ENCODE measurements around the gene OTOG.

The OTOG gene, protein sequence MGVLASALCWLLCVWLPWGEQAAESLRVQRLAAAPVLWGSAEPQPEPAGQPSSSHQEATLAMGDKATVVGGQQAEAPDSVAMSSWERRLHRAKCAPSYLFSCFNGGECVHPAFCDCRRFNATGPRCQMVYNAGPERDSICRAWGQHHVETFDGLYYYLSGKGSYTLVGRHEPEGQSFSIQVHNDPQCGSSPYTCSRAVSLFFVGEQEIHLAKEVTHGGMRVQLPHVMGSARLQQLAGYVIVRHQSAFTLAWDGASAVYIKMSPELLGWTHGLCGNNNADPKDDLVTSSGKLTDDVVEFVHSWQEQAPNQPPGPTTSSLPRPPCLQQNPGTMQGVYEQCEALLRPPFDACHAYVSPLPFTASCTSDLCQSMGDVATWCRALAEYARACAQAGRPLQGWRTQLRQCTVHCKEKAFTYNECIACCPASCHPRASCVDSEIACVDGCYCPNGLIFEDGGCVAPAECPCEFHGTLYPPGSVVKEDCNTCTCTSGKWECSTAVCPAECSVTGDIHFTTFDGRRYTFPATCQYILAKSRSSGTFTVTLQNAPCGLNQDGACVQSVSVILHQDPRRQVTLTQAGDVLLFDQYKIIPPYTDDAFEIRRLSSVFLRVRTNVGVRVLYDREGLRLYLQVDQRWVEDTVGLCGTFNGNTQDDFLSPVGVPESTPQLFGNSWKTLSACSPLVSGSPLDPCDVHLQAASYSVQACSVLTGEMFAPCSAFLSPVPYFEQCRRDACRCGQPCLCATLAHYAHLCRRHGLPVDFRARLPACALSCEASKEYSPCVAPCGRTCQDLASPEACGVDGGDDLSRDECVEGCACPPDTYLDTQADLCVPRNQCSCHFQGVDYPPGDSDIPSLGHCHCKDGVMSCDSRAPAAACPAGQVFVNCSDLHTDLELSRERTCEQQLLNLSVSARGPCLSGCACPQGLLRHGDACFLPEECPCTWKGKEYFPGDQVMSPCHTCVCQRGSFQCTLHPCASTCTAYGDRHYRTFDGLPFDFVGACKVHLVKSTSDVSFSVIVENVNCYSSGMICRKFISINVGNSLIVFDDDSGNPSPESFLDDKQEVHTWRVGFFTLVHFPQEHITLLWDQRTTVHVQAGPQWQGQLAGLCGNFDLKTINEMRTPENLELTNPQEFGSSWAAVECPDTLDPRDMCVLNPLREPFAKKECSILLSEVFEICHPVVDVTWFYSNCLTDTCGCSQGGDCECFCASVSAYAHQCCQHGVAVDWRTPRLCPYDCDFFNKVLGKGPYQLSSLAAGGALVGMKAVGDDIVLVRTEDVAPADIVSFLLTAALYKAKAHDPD (N-terminal part only)

DNA sequence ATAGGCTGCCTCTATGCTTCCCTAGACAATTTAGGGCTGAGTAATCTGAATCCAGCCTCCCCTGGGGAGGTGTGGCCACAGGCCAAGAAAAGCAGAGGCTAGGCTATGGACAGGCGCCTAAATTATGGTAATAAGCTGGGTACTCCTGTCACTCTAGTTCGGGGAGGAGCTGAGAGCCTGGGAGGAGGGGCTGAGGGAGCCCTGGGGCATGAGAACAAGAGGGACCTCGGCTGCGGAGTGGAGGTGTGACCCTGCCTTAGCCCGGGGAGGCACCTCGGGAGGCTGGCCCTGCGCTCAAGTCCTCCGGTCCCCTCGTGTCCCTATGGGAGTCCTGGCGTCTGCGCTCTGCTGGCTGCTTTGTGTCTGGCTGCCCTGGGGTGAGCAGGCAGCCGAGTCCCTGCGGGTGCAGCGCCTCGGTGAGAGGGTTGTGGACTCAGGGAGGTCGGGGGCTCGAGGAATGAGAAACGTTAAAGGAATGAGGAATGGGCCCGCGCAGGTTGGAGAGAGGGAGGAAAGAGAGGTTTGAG, at the start of gene OTOG:
Gene OTOG, plus strand, starts transcription at position 209 of the 527 bp plus-strand sequence. Its CDS starts 114 bp downstream, at position 323.
- DNase-seq, result no peak

DNA sequence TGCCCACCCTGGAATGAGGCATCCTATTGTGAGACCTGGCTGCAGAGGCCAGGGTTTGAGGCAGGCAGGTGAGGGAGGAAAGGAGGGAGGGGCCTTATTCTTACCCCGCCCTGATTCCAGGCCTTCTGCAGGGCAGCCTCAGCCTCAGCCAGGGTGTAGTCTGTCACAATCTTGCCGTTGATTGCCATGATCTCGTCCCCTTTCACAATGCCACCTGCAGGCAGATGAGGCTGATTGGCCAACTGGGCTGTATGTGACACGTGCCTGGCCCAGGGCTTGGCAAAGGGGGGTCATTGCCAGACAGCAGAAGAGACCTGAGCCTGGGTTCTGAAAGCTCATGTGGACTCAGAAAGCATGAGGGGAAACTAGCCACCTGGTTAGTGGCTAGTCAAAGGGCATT, 49.0 kb upstream of the OTOG start:
- DNase-seq, result no peak

DNA sequence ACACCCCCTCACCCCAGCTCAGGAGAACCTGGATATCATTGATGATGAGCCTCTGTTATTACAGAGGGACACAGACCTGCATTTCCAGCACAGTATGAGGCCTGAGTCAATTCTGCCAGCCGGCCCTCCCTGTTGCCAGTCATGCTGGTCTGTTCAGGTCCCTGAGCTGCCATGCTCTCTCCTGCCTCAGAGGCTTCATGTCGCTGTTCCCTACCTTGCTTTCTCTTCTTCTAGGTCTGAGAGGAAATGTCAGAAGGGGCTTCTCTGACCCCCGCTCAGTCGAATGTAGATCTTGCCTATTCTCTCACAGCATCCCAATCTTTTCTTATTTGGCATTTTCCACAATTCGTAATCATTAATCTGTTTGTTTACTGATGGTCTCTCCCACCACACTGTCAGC, 48.6 kb upstream of the OTOG start:
- no peak for DNase-seq

DNA sequence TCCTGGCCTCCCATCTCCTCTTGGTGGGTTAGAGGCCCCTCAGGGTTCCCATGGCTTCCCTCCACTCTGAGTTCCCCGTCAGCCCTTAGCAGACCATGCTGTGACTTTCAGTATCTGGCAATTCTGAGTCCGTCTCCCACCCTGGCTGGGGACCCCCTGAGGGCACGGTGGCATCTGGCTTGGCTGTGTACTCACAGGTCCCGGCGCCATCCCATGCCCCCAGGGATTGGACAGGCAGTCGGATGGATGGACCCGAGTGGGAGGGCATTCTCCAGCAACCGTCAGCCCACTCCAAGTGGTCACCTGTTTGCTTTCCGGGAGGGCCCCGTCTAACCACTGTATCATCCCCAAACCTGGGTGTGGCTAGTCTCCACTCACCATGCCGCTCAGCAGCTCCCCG, 46.4 kb upstream of the OTOG start:
- DNase-seq, result no peak

DNA sequence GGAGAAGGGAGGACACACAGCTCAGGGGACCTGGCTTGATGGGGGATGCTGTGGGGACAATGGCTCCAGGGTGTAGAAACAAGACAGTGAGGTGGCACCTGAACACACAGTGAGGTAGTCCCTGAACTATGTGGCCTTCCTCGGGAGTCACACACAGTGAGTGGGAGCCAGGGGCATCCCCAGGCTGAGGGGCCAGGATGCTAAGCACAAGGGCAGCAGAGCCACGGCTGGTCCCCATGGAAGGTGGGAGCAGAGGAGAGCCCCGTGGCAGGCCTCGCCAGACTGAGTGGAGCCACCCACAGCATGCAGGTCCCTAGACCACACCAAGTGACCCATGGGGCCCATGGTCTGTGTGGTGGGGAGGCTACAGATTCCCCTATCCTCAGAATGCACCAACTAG, 44.4 kb upstream of the OTOG start:
- no peak for DNase-seq

DNA sequence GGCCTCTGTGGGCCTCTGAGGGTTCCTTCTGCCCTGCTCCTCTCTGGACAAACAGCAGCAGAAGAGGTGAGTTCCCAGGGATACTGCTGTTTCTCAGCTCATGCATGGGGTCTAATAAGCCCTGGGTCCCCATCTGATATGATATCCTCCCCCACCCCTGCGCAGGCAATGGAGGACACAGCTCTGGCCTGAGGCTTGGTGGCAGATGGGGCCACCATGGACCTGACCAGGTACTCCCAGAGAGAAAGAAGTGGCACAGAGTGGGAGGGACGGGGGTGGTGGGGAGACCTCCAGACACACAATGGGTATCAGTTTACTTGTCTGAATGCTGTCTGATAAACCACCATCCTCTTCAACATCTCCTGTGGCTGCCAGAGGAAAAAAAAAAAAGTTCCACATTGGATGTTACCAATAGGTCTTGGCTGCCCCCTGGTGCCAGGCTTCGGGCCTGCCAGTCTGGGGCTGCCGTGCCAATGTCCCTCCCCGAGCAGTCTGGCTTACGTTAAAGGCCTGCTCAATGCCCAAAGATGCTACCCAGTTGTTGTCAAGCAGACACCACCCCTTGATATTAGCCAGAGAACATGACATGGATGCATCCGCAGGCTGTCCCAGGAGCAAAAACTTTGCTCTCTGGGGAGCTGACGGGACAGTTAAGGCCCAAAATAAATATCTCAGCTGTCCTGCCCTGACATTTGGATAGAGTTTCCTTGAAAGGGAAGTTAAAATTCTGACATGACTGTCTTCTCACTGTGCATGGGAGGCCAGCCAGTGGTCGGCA, 42.5 kb upstream of the OTOG start:
- DNase-seq, result peak; percentile 82

DNA sequence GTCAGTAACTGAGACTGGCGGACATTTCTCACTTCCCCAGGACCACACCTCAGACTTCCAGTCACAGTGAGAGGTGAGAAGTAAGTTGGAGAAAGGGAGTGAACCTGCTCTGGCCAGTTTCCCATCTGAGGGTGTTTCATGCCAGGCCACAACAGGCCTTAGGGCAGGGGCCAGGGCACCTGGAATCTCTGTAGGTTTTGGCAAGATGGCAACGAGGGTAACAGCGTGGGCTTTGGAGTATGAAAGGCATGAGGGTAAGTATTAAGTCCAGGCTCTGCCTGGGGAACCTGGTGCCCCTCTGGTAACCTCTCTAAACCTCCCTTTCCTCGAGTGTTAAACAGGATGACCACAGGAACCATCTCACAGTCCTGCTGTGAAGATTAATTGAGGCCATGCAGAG, 41.9 kb upstream of the OTOG start:
- DNase-seq, result no peak

DNA sequence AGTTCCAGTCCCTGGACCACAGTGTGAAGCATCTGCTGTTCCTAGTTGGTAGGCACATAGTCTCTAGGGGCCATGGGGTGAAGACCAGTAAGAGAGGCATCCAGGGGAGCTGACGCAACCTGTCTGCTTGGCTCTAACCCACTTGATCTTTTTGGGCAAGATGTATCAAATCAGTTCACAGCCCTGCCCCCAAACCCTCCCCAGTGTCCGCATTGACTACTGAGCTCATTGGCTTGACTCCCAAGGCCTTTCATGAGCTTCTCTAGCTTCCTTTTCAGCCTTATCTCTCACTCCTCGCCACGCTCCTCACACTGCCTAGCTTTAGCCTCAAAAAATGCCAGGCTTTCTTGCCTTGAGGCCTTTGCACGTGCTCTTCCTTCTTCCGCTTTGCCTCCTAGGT, 40.7 kb upstream of the OTOG start:
- no peak for DNase-seq

DNA sequence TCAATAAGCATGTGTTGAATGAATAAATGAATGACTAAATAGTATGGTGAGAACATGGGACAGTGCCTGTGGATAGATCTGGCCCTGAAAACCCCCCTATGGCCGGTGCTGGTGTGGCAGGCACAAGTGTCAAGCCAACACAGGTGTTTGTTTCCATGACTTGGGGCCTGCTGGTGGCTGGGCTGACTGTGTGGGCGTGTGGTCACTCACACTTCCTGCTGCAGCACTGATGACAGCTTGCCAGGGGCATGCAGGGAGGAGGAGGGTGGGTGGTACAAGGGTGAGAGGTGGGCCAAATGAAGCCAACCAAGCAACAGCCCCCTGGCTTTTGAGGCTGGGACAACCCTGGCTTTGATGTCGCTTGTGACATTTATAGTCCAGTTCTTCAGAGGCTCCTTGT, 40.1 kb upstream of the OTOG start:
- DNase-seq, result no peak

DNA sequence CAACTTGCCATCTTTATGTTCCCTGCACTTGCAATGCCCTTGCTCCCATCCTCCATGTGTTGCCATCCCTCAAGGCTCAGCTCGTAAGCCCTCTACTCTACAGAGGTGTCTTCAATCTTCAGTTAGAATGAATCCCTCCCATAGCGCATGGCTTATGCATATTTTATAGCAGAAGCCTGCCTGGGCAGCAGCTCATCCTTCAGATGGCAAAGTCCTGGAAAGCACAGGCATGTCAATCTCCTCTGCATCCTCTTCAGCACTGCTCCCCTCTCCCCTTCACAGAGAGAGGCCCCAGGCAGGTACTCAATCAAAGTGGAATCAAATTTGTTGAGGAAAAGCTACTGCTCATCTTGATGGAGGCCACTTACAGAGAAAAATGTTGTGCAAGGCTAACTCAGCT, 39.3 kb upstream of the OTOG start:
- no peak for DNase-seq

DNA sequence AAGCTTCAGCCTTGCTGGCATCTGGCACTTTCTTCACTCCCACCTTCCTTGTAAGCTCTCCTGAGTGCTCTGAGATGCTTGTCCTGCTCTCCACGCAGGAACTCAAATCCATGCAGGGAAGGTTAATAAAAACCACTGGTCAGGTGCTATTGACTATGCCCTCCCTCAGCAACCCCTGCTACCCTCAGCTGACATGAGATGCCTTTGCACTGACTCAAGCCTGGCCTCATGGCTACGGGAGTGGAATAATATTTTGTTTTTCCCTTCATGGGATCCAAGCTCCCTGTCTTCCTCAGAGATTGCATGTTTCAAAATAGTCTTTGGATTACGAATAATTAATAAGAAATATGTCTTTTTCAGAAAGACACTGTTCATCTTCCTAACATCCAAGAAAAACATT, 38.8 kb upstream of the OTOG start:
- no peak for DNase-seq

DNA sequence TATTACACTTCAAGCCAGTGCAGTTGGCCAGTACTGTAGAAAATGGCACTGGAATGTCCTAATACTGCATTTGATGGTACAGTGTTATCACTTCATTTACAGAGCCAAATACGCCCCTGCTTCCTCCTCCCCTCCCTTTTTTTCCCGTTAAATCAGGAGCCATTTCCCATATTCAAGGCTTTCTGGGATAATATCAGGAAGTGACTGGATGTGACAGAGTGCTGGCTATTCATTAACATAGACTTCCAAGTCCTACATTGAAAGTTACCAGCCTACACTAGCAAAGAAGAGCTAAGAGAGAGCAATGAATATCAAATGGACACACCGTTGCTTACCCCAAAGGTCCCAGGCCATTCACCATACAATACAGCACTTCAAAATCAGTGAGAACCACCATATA, 38.3 kb upstream of the OTOG start:
- no peak for DNase-seq

DNA sequence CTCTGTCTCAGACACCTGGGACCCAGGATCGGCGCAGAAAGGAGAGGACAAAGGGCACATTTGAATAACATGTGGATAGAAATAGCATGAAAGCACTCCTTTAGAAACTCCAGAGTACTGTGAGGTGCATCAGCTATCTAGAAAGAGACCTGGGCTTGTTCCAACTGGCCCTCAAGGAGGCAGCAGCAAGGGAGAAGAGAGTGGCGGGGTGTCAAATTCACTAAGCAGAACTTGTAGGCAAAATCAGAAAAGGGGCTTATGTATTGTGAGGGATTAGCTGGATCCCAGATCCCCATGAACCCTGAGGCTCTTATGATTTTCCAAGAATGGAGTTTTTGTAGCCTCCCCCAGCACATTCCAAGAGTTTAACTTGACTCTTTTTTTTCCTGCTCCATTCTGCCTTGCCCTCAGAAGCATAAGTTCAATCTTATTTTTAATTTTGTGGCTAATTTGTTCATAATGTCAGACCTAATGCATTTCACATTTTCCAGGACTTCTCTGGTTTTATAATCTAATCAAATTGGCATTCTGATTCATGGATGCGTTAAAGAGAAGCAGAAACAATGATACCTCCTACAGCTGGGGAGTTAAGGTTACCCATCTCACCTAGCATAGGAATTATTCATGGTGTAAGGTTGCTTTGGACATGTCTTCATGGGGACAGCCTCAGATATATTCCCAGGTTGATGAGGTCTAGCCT, 36.4 kb upstream of the OTOG start:
- DNase-seq, result no peak

DNA sequence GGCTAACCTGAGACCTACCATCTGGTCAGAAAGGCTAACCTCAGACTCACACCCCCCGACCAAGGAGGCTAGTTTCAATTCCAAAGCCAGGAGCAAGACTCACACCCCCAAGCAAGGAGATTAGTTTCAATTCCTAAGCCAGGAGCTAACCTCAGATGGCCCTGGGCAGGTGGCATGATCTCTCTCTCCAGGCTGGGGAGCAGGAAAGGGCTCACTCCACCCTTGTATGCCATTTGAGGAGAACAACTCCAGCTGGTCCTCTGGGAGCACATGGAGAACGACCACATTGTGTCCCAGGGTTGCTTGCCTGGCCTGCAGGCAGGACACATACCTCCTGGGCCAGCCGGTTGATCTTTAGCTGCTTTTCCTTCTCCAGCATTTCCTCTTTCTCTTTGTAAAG, 35.5 kb upstream of the OTOG start:
- DNase-seq, result no peak

DNA sequence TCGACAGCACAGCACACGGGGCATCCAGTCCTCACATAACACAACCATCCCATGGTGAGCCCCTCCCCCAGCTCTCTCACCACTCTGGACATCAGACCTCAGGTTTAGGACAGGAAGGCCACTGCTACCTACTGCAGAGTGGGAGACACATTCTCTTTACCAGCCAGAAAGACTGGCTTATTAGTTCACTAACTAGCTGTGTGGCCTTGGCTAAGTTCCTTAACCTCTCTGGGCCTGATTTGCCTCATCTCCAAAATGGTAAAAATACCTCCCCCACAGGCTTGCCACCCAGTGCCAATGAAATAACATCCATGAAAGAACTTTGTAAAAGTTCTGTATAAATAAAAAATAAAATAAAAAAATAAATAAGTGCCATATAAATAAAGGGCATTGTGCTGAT, 35.0 kb upstream of the OTOG start:
- DNase-seq, result no peak

DNA sequence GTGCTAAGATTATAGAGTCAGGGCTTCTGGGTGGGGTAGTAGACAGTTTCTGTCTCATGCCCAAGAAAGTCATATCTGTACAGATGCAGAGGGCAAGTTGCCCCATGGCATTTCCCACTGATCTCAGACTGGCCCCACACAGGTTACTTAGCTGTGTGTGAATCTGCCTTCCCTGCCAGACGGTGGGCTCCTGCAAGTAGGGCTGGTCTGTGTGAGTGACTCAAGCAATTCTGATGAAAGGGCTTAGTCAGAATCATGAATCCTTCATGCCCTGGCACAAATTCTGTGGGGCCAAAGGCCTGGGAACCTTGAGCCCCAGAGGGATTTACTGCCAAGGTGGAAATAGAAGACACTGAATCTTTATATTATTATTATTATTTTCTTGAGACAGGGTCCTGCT, 33.2 kb upstream of the OTOG start:
- no peak for DNase-seq

DNA sequence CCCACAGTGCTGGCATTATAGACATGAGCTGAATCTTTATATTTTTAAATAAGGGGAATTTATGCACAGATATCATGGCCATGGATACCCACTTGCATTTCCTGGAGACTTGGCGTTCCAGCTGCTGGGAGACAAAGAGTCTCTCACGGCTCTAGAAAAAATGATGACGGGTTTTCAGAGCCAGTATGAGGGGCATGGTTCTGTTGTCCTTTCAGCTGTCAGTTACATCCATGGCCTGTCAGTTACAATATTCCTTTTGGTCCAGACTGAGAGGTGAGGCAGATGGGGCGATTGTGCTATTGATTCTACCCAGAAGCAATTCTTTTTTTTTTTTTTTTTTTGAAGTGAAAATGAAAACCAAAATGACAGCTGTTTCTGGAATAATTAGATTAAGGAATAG, 32.6 kb upstream of the OTOG start:
- no peak for DNase-seq

DNA sequence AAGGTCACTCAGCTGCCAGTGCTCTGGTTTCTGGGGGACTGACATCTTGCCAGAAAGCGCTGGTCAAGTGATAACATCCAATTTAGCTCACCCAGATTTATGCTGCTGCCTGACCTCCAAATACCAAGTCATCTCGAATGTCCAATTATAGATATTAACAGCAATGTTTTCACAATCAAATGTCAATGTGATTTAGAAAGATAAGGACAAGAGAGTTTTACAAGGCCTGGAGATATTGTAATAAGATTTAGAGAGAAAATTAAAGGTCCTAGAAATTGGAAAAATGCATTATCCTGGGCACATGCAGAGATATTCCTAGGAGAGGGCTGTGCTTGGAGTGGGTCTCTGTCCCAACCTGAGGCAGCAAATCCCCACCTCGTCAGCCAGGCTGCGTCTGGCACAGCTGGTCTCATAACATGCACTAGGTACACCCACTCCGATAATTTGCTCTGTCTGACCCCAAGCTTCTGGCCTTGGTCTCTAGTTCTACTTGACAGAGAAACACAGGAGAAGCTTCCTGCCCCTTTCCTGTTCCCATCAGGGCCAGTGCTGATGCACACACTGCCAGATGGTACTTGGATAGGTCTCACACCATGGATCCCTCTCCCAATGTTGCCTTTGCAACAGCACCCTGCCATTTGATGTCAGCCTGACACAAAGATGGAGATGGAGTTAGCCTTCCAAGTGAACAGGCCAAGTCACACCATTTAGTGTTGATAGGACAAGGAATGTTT, 31.4 kb upstream of the OTOG start:
- no peak for DNase-seq

DNA sequence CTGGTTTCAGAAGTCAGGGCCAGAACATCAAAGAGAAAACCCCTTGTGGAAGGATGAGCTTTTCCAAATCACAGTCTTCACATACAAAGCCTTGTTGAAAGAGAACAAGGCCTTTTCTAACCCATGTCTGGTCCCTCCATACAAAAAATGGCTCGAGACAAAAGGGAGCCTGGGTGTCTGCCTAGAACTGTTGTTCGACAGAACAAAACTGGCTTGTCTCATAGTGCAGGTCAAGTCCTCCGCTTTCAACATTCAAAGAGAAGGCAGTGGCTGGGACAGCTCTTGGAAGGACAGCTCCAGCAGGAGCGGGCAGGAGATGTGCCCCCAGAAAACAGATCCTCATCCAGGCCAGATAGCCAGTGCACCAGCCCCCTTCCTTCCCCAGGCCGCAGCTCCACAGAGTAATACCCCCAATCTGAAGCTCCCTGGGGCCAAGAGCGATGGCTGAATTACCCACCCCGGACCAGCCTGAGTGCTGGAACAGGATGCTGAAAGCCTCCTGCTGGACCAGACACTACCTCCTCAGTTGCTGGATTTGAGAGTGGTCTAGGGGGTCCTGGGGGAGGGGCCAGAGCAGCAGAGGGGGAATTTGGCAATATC, 30.4 kb upstream of the OTOG start:
- DNase-seq, result no peak

DNA sequence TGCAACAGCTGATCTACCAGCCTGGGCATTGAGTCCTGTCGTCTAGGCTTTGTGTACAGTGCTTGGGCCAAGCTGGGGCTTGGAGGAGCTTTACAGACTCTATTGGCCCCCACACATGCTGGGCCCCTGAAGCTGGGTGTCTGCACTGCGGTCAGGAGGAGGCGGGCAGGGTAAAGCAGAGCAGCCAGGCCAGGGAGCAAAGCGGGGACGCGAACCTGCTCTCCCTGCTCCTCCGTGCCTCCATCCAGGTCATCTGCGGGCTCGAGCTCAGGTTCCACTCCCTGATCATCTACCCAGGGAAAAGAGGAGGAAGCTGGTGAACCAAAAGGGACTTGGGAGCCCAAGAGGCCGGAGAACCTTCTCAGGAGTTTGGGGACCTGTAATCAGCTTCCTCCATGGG, 29.9 kb upstream of the OTOG start:
- no peak for DNase-seq

DNA sequence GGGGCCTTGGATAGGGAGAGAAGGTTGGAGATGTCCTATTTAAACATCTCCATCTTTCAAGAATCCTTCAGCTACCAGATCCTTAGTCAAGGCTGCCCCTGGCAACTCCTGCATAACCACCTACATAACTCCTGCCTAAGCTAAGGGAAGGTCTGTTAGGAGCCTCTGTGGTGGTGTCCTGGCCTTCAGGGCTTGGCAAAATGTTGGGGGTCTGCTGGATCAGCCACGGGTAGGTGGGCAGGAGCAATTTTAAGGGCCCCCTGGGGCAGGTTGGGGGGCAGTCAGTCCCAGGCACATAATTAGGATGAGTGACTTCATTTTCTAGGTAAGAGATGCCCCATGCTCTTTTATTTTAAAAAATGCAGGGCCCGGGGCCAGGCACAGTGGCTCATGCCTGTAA, 28.7 kb upstream of the OTOG start:
- DNase-seq, result no peak

All from activated CD8-positive, alpha-beta memory T cell treated with anti-CD3 and anti-CD28 coated beads, Interleukin-2, amount 50 U/mL, for 4 hours (primary cell).